Measurements from ENCODE around the gene PNKP. TPM values are rescaled to one million over a fixed set of nuclear protein-coding genes. Genes with fewer than 3 reads are reported as not detected.

The PNKP gene
- total RNA-seq, 1 experiment from 2014 or later = 141 TPM

GRCh38 chr19:49818649-49819370 lies 48.6 kb downstream of the PNKP start:
- Histone ChIP-seq H3K4me3 (ENCODE audit: low read length) (peak overlapping the region; percentile 79), H3K9me3 (ENCODE audit: low read length) (no peaks in the 10 kb centered on the region), H3K4me1 (ENCODE audit: insufficient read depth, low read length) (peaks cover 17% of the 10 kb centered on the region), H3K27me3 (ENCODE audit: low read length) (no peaks in the 10 kb centered on the region), H3K36me3 (ENCODE audit: low read depth, low read length) (peaks cover 3% of the 10 kb centered on the region; the same call in 1 of the 2 replicates), H3F3A (ENCODE audit: low read length, unreplicated experiment) (peaks cover 5% of the 10 kb centered on the region), H3K9me2 (replicated peaks; ENCODE audit: low read length) (no peaks in the 10 kb centered on the region), H4K20me1 (ENCODE audit: low read length) (no peaks in the 10 kb centered on the region), H3K27ac (ENCODE audit: low read length) (0 out of 2 replicates have a peak overlapping the region, but pooled peaks have one; percentile 58), H3K79me2 (ENCODE audit: low read length) (peaks cover 31% of the 10 kb centered on the region), H3K4me2 (ENCODE audit: low read length) (peak overlapping the region; percentile 86), H2AFZ (ENCODE audit: low read length) (peak overlapping the region; percentile 95), H3K9ac (ENCODE audit: low read length) (peak overlapping the region; percentile 82)
- intact Hi-C loops (cut with micrococcal nuclease) = loop anchor here (1.0 to 5.0 kb wide), 3 partner anchors 31 to 67 kb away; partner anchors contain the start of gene PNKP
- BruUV-seq (replicated peaks) = no TSS peak
- POLR2A ChIA-PET (ENCODE audit: unreplicated experiment) = no interaction called here
- DNase-seq (no peak), ATAC-seq (no peak)
- CTCF ChIA-PET = interaction anchor here (0.6 to 1.0 kb wide), 2 partner anchors 9 to 33 kb away, joined by 3 to 7 read pairs; no protein-coding TSS in a partner anchor
- no peak for TF ChIP-seq CTCF (conservative IDR thresholded peaks at IDR 0.05; ENCODE audit: low read depth, low read length)
- no peak for TF ChIP-seq EZH2phosphoT487 (IDR thresholded peaks at IDR 0.05; ENCODE audit: borderline replicate concordance, low read length)
- no peak for TF ChIP-seq EZH2 (IDR thresholded peaks at IDR 0.05; ENCODE audit: low read length, unreplicated experiment)

GRCh38 chr19:49817964-49818648 lies 49.3 kb downstream of the PNKP start, which contains the start of gene MED25:
Gene MED25 (plus strand): TSS chr19:49818289. CDS start chr19:49818342, 53 bp downstream.
- H3K9me2 ChIP-seq (replicated peaks; ENCODE audit: low read length) = no peaks in the 10 kb centered on the region
- DNase-seq = peak; percentile 85
- H3K4me3 ChIP-seq (ENCODE audit: low read length) = peak within 1 kb of the TSS; percentile 79
- ChIA-PET CTCF (no interaction called here), POLR2A (ENCODE audit: unreplicated experiment) (interaction anchor here (0.5 to 0.6 kb wide), 2 partner anchors 33 to 40 kb away, joined by 3 to 5 read pairs; no protein-coding TSS in a partner anchor)
- peak within 1 kb of the TSS; percentile 82 for H3K9ac ChIP-seq (ENCODE audit: low read length)
- peaks cover 3% of the 10 kb centered on the region; the same call in 1 of the 2 replicates for H3K36me3 ChIP-seq (ENCODE audit: low read depth, low read length)
- H3K4me2 ChIP-seq (ENCODE audit: low read length) = peak within 1 kb of the TSS; percentile 86
- H3K4me1 ChIP-seq (ENCODE audit: insufficient read depth, low read length) = peaks cover 19% of the 10 kb centered on the region
- no peaks in the 10 kb centered on the region for H3K9me3 ChIP-seq (ENCODE audit: low read length)
- H3K27me3 ChIP-seq (ENCODE audit: low read length) = no peaks in the 10 kb centered on the region
- H3K27ac ChIP-seq (ENCODE audit: low read length) = peak within 1 kb of the TSS; percentile 58
- no TSS peak for BruUV-seq (replicated peaks)
- intact Hi-C loops (cut with micrococcal nuclease) = loop anchor here (1.0 to 5.0 kb wide), 5 partner anchors 32 to 66 kb away; partner anchors contain the start of genes AKT1S1, PNKP and TBC1D17
- peaks cover 31% of the 10 kb centered on the region for H3K79me2 ChIP-seq (ENCODE audit: low read length)
- H4K20me1 ChIP-seq (ENCODE audit: low read length) = no peaks in the 10 kb centered on the region
- peaks cover 6% of the 10 kb centered on the region for H3F3A ChIP-seq (ENCODE audit: low read length, unreplicated experiment)
- ATAC-seq = peak; percentile 72
- H2AFZ ChIP-seq (ENCODE audit: low read length) = peak within 1 kb of the TSS; percentile 95
- TF ChIP-seq CTCF (conservative IDR thresholded peaks at IDR 0.05; ENCODE audit: low read depth, low read length) = no peak
- no peak for TF ChIP-seq EZH2 (IDR thresholded peaks at IDR 0.05; ENCODE audit: low read length, unreplicated experiment)
- no peak for TF ChIP-seq EZH2phosphoT487 (IDR thresholded peaks at IDR 0.05; ENCODE audit: borderline replicate concordance, low read length)

All from PC-3 (cell line).